Stimulated activated effector memory CD8-positive, alpha-beta T cell treated with anti-CD3 and anti-CD28 coated beads, Interleukin-12 subunit alpha, Interleukin-12 subunit beta, amount 100 ng/mL, for 72 hours (primary cell): ENCODE data around the gene DENND6A.
"Not testable (repeated sequence)": the region's sequence is repeated elsewhere in the genome, so short reads cannot be mapped to it uniquely, and the experiment has no call there.

ENCODE experiments used
- ATAC-seq: fragments of 150-1000 bp; cut with Tn5 transposase; 2 replicates; pipeline ENCODE4 v1.10.0; 2021
- DNase-seq, 2 donors: peaks; one replicate each; pipeline ENCODE4 v3.0.0; 2021 to 2022; ENCODE audit warnings: low spot score in 2 of 2
- H3K27ac Mint-ChIP-seq: one replicate; pipeline ENCODE4 v1.8.0; 2022; ENCODE audit warnings: mild to moderate bottlenecking, mixed read lengths
- H3K36me3 Mint-ChIP-seq: one replicate; pipeline ENCODE4 v1.8.0; 2022; ENCODE audit warnings: mild to moderate bottlenecking, mixed read lengths
- H3K4me1 Mint-ChIP-seq: one replicate; pipeline ENCODE4 v1.8.0; 2022; ENCODE audit warnings: mixed read lengths
- H3K4me3 Mint-ChIP-seq: one replicate; pipeline ENCODE4 v1.8.0; 2022; ENCODE audit warnings: mild to moderate bottlenecking, mixed read lengths
- H3K9me3 Mint-ChIP-seq: one replicate; pipeline ENCODE4 v1.8.0; 2022; ENCODE audit warnings: mixed read lengths

The DENND6A gene

GRCh38 chr3:57709031-57709430 is 16.2 kb upstream of the DENND6A start:
- Mint-ChIP-seq H3K9me3 (no peaks in the 10 kb centered on the region), H3K4me3 (no peak overlapping the region), H3K36me3 (no peaks in the 10 kb centered on the region), H3K4me1 (peaks cover 6% of the 10 kb centered on the region), H3K27ac (no peak overlapping the region)
- ATAC-seq = no peak
- no peak for DNase-seq

- H3K9me3 Mint-ChIP-seq = no peaks in the 10 kb centered on the region
- H3K27ac Mint-ChIP-seq = no peak overlapping the region
- DNase-seq (no peak), ATAC-seq (peak; percentile 67)
- peaks cover 6% of the 10 kb centered on the region for H3K4me1 Mint-ChIP-seq
- H3K36me3 Mint-ChIP-seq = no peaks in the 10 kb centered on the region
- H3K4me3 Mint-ChIP-seq = no peak overlapping the region
Measured at GRCh38 chr3:57706462-57706861, 13.6 kb upstream of the DENND6A start.

GRCh38 chr3:57705351-57705750 is 12.5 kb upstream of the DENND6A start:
- not testable (repeated sequence) for H3K4me3 Mint-ChIP-seq, H3K9me3 Mint-ChIP-seq, ATAC-seq, H3K4me1 Mint-ChIP-seq, DNase-seq, H3K36me3 Mint-ChIP-seq, H3K27ac Mint-ChIP-seq

GRCh38 chr3:57701781-57702180 is 8.9 kb upstream of the DENND6A start:
- peaks cover 6% of the 10 kb centered on the region for H3K4me1 Mint-ChIP-seq
- DNase-seq = no peak
- H3K36me3 Mint-ChIP-seq = no peaks in the 10 kb centered on the region
- no peak for ATAC-seq
- H3K27ac Mint-ChIP-seq = no peak overlapping the region
- H3K4me3 Mint-ChIP-seq = no peak overlapping the region
- H3K9me3 Mint-ChIP-seq = no peaks in the 10 kb centered on the region

- Mint-ChIP-seq H3K27ac (no peak overlapping the region), H3K9me3 (no peaks in the 10 kb centered on the region), H3K36me3 (no peaks in the 10 kb centered on the region), H3K4me1 (no peaks in the 10 kb centered on the region), H3K4me3 (no peak overlapping the region)
- ATAC-seq (no peak), DNase-seq (no peak)
Measured at GRCh38 chr3:57700737-57701136, 7.9 kb upstream of the DENND6A start.

- DNase-seq (no peak), ATAC-seq (no peak)
- Mint-ChIP-seq H3K4me1 (no peaks in the 10 kb centered on the region), H3K4me3 (no peak overlapping the region), H3K9me3 (no peaks in the 10 kb centered on the region), H3K36me3 (no peaks in the 10 kb centered on the region), H3K27ac (no peak overlapping the region)
Measured at GRCh38 chr3:57699591-57699990, 6.7 kb upstream of the DENND6A start.

GRCh38 chr3:57696801-57697321 is 4.0 kb upstream of the DENND6A start:
- H3K4me1 Mint-ChIP-seq = no peaks in the 10 kb centered on the region
- ATAC-seq = no peak
- no peak overlapping the region for H3K4me3 Mint-ChIP-seq
- no peak overlapping the region for H3K27ac Mint-ChIP-seq
- H3K36me3 Mint-ChIP-seq = peaks cover 9% of the 10 kb centered on the region
- DNase-seq = no peak
- no peaks in the 10 kb centered on the region for H3K9me3 Mint-ChIP-seq

- peak overlapping the region; percentile 32 for H3K4me3 Mint-ChIP-seq
- H3K27ac Mint-ChIP-seq = no peak overlapping the region
Measured at GRCh38 chr3:57694146-57694545, 1.3 kb upstream of the DENND6A start.

GRCh38 chr3:57692133-57692395 is 813 bp downstream of the DENND6A start:
- not testable (repeated sequence) for ATAC-seq, DNase-seq, H3K9me3 Mint-ChIP-seq
- H3K36me3 Mint-ChIP-seq = peaks cover 39% of the 10 kb centered on the region
- peak overlapping the region; percentile 84 for H3K4me3 Mint-ChIP-seq
- H3K4me1 Mint-ChIP-seq = peaks cover 37% of the 10 kb centered on the region
- peak overlapping the region; percentile 93 for H3K27ac Mint-ChIP-seq

More at GRCh38 chr3:57694146-57694545, 1.3 kb upstream of the DENND6A start:
- ATAC-seq = no peak
- Mint-ChIP-seq H3K4me1 (peaks cover 23% of the 10 kb centered on the region), H3K9me3 (no peaks in the 10 kb centered on the region), H3K36me3 (peaks cover 25% of the 10 kb centered on the region)
- DNase-seq = no peak

GRCh38 chr3:57691411-57692132 is 1.3 kb downstream of the DENND6A start:
- Mint-ChIP-seq H3K4me1 (peaks cover 42% of the 10 kb centered on the region), H3K4me3 (peak overlapping the region; percentile 84), H3K36me3 (peaks cover 42% of the 10 kb centered on the region), H3K9me3 (no peaks in the 10 kb centered on the region), H3K27ac (peak overlapping the region; percentile 93)
- no peak for ATAC-seq
- peak in 1 of 2 donors; percentile 62 for DNase-seq

- Mint-ChIP-seq H3K27ac (no peak overlapping the region), H3K9me3 (no peaks in the 10 kb centered on the region), H3K4me3 (peak overlapping the region; percentile 84), H3K4me1 (peaks cover 47% of the 10 kb centered on the region), H3K36me3 (peaks cover 42% of the 10 kb centered on the region)
- ATAC-seq (no peak), DNase-seq (no peak)
Measured at GRCh38 chr3:57689367-57690053, 3.4 kb downstream of the DENND6A start.

- Mint-ChIP-seq H3K36me3 (peaks cover 42% of the 10 kb centered on the region), H3K27ac (no peak overlapping the region), H3K4me1 (peaks cover 47% of the 10 kb centered on the region), H3K4me3 (no peak overlapping the region), H3K9me3 (no peaks in the 10 kb centered on the region)
- DNase-seq (no peak), ATAC-seq (no peak)
Measured at GRCh38 chr3:57688291-57688690, 4.6 kb downstream of the DENND6A start.

- peaks cover 56% of the 10 kb centered on the region for H3K4me1 Mint-ChIP-seq
- H3K27ac Mint-ChIP-seq = no peak overlapping the region
- H3K9me3 Mint-ChIP-seq = no peaks in the 10 kb centered on the region
- H3K4me3 Mint-ChIP-seq = no peak overlapping the region
- DNase-seq = no peak
- peaks cover 28% of the 10 kb centered on the region for H3K36me3 Mint-ChIP-seq
- ATAC-seq = no peak
Measured at GRCh38 chr3:57683286-57683685, 9.6 kb downstream of the DENND6A start.

GRCh38 chr3:57682284-57682683 is 10.6 kb downstream of the DENND6A start:
- DNase-seq = no peak
- H3K27ac Mint-ChIP-seq = no peak overlapping the region

GRCh38 chr3:57681691-57682090 is 11.2 kb downstream of the DENND6A start:
- H3K9me3 Mint-ChIP-seq = no peaks in the 10 kb centered on the region
- no peak overlapping the region for H3K27ac Mint-ChIP-seq
- H3K36me3 Mint-ChIP-seq = peaks cover 24% of the 10 kb centered on the region
- DNase-seq = no peak
- peaks cover 47% of the 10 kb centered on the region for H3K4me1 Mint-ChIP-seq
- ATAC-seq = no peak
- no peak overlapping the region for H3K4me3 Mint-ChIP-seq

More at GRCh38 chr3:57682284-57682683, 10.6 kb downstream of the DENND6A start:
- Mint-ChIP-seq H3K36me3 (peaks cover 25% of the 10 kb centered on the region), H3K4me3 (no peak overlapping the region), H3K9me3 (no peaks in the 10 kb centered on the region), H3K4me1 (peaks cover 53% of the 10 kb centered on the region)
- ATAC-seq = no peak

- Mint-ChIP-seq H3K36me3 (peaks cover 24% of the 10 kb centered on the region), H3K27ac (no peak overlapping the region), H3K4me3 (no peak overlapping the region), H3K4me1 (peaks cover 48% of the 10 kb centered on the region), H3K9me3 (no peaks in the 10 kb centered on the region)
- ATAC-seq (no peak), DNase-seq (no peak)
Measured at GRCh38 chr3:57680046-57680445, 12.8 kb downstream of the DENND6A start.
